ENCODE measurements around the gene COL5A2.

COL5A2 gene

DNA sequence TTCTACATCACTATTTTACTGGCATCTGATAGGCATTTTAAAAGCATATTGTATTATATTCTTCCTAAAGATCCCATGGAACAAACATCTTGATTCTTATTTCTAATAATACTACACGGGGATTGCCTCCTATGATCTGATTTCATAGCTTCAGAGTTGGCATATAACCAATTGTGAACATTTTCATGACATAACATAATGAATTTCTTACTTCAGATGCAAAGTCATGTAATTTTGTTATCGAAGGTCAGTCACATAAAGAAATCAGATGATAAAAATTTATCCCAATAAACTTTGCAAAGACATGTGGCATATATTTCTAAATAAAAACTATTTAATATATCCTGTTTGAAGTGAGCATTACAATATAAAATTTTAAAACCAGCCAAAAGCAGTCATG, 93.3 kb downstream of the COL5A2 start:
- Histone ChIP-seq H3K36me3 (ENCODE audit: insufficient read depth) (no peaks in the 10 kb centered on the region), H3K9ac (no peak overlapping the region), H3K4me2 (no peak overlapping the region)

DNA sequence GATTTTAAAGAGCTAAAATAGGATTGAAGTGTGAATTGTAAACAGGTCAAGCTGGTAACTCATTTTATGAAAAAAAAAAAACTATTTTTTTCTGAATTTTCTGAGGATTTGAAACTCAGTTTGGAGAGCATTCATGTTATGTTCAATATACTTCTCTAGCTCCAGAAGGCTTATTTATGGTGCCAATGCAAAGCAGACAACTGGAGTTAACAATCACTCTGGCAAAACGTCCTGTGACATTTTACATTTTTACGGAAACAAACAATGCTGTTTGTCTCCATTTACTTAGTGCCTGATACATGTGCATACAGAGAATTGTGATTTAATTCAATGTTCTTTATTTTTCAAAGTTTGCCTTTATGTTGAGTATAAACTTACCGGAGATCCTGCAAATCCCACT, 96.0 kb downstream of the COL5A2 start:
- Histone ChIP-seq H3K27ac (no peak overlapping the region), H3K4me2 (no peak overlapping the region), H3K27me3 (ENCODE audit: insufficient read depth, low read depth) (no peaks in the 10 kb centered on the region), H4K20me1 (ENCODE audit: insufficient read depth) (no peaks in the 10 kb centered on the region), H3K79me2 (ENCODE audit: insufficient read depth, low read depth) (no peaks in the 10 kb centered on the region), H2AFZ (ENCODE audit: low read depth) (no peak overlapping the region), H3K36me3 (ENCODE audit: insufficient read depth) (no peaks in the 10 kb centered on the region), H3K4me3 (IDR thresholded peaks at IDR 0.05; ENCODE audit: insufficient read depth, low read depth, low read length) (no peak overlapping the region), H3K4me1 (ENCODE audit: low read depth, poor library complexity, severe bottlenecking) (no peaks in the 10 kb centered on the region), H3K9ac (no peak overlapping the region)
- TF ChIP-seq, protein P1, sequence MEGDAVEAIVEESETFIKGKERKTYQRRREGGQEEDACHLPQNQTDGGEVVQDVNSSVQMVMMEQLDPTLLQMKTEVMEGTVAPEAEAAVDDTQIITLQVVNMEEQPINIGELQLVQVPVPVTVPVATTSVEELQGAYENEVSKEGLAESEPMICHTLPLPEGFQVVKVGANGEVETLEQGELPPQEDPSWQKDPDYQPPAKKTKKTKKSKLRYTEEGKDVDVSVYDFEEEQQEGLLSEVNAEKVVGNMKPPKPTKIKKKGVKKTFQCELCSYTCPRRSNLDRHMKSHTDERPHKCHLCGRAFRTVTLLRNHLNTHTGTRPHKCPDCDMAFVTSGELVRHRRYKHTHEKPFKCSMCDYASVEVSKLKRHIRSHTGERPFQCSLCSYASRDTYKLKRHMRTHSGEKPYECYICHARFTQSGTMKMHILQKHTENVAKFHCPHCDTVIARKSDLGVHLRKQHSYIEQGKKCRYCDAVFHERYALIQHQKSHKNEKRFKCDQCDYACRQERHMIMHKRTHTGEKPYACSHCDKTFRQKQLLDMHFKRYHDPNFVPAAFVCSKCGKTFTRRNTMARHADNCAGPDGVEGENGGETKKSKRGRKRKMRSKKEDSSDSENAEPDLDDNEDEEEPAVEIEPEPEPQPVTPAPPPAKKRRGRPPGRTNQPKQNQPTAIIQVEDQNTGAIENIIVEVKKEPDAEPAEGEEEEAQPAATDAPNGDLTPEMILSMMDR (conservative IDR thresholded peaks at IDR 0.05; ENCODE audit: low read depth, low read length) = no peak

More for the DNA sequence above, 93.3 kb downstream of the COL5A2 start:
- Histone ChIP-seq H3K79me2 (ENCODE audit: insufficient read depth, low read depth) (no peaks in the 10 kb centered on the region), H2AFZ (ENCODE audit: low read depth) (no peak overlapping the region), H3K4me3 (IDR thresholded peaks at IDR 0.05; ENCODE audit: insufficient read depth, low read depth, low read length) (no peak overlapping the region), H3K27ac (no peak overlapping the region), H4K20me1 (ENCODE audit: insufficient read depth) (no peaks in the 10 kb centered on the region), H3K27me3 (ENCODE audit: insufficient read depth, low read depth) (no peaks in the 10 kb centered on the region), H3K4me1 (ENCODE audit: low read depth, poor library complexity, severe bottlenecking) (no peaks in the 10 kb centered on the region)
- TF ChIP-seq, protein P1 (conservative IDR thresholded peaks at IDR 0.05; ENCODE audit: low read depth, low read length) = no peak

DNA sequence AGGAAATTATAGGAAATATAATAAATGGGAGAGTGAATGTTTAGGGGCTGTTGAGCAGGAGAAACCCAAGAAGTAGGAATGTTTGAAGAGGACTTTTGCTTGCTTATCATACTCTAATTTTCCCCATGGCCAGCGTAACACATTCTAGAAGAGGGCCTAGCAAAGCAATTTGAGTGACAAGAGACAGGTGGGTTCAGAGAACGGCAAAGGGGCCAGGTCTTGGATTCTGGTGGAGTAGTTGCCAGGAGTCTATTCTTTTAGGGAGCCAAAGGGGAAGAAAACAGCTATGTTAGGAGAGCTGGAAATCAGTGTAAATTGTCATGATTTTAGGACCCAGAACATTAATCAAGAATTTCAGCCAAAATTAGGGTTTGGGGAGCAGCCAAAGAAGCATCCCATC, 96.5 kb downstream of the COL5A2 start:
- Histone ChIP-seq H2AFZ (ENCODE audit: low read depth) (no peak overlapping the region), H3K4me2 (no peak overlapping the region), H3K79me2 (ENCODE audit: insufficient read depth, low read depth) (no peaks in the 10 kb centered on the region), H3K9ac (no peak overlapping the region), H3K4me1 (ENCODE audit: low read depth, poor library complexity, severe bottlenecking) (no peaks in the 10 kb centered on the region), H4K20me1 (ENCODE audit: insufficient read depth) (no peaks in the 10 kb centered on the region), H3K36me3 (ENCODE audit: insufficient read depth) (no peaks in the 10 kb centered on the region), H3K27ac (no peak overlapping the region), H3K27me3 (ENCODE audit: insufficient read depth, low read depth) (no peaks in the 10 kb centered on the region), H3K4me3 (IDR thresholded peaks at IDR 0.05; ENCODE audit: insufficient read depth, low read depth, low read length) (no peak overlapping the region)
- TF ChIP-seq, protein P1 (conservative IDR thresholded peaks at IDR 0.05; ENCODE audit: low read depth, low read length) = no peak

DNA sequence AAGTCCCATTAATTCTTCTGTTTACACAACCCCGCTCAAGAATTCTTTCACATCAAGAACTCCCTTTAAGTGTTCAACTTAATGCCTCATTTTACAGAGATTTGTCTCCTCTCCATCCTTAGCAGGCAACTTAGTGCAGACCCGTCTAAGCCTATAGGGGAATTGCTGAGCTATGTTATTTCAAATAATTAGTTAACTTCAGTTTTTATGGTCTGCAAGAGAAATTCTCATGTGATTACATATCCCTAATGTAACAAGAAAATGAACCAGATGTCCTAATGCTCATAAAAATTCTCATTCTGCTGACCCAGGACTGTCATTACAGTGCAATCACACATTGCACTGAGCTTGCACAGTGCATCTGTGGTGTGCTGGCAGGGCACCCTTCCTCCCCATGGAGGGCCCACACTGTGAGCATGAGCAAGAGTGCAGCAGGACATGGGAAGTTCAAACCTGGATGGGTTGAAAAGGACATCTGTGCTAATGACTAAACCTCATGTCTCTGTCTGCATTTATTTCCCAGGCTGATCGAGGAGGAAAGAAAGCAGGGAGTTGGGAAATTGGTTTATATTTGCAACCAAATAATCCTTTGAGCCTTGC, 97.1 kb downstream of the COL5A2 start:
- H3K4me1 ChIP-seq (ENCODE audit: low read depth, poor library complexity, severe bottlenecking) = no peaks in the 10 kb centered on the region
- TF ChIP-seq, protein P1 (conservative IDR thresholded peaks at IDR 0.05; ENCODE audit: low read depth, low read length) = no peak
- H3K4me2 ChIP-seq = no peak overlapping the region
- H3K27ac ChIP-seq = no peak overlapping the region
- no peak overlapping the region for H3K9ac ChIP-seq
- no peak overlapping the region for H3K4me3 ChIP-seq (IDR thresholded peaks at IDR 0.05; ENCODE audit: insufficient read depth, low read depth, low read length)
- no peaks in the 10 kb centered on the region for H3K36me3 ChIP-seq (ENCODE audit: insufficient read depth)
- H3K79me2 ChIP-seq (ENCODE audit: insufficient read depth, low read depth) = no peaks in the 10 kb centered on the region
- H2AFZ ChIP-seq (ENCODE audit: low read depth) = no peak overlapping the region
- H3K27me3 ChIP-seq (ENCODE audit: insufficient read depth, low read depth) = no peaks in the 10 kb centered on the region
- no peaks in the 10 kb centered on the region for H4K20me1 ChIP-seq (ENCODE audit: insufficient read depth)

All from KMS-11 (cell line).